Measurements from ENCODE around the gene FBXL4. TPM values are rescaled to one million over a fixed set of nuclear protein-coding genes. Genes with fewer than 3 reads are reported as not detected.

The FBXL4 gene
- polyA plus RNA-seq, 1 experiment, result 10.5 TPM

GRCh38 chr6:98823428-98824161 lies 124.2 kb downstream of the FBXL4 start:
- ChIA-PET CTCF (no interaction called here), POLR2A (no interaction called here)
- no peaks in the 10 kb centered on the region for H3K36me3 ChIP-seq (ENCODE audit: control insufficient read depth, insufficient read depth, low read length)
- no peak for DNase-seq (ENCODE audit: low read depth)
- H3K27me3 ChIP-seq (ENCODE audit: control insufficient read depth, insufficient read depth, low read length), result peaks cover 32% of the 10 kb centered on the region
- H3K4me3 ChIP-seq (ENCODE audit: low read depth, low read length), result no peak overlapping the region
- no peak for TF ChIP-seq CTCF (IDR thresholded peaks at IDR 0.05; ENCODE audit: insufficient read depth, low read depth, low read length)

GRCh38 chr6:98821756-98822405 lies 125.9 kb downstream of the FBXL4 start:
- Histone ChIP-seq H3K4me3 (ENCODE audit: low read depth, low read length) (no peak overlapping the region), H3K27me3 (ENCODE audit: control insufficient read depth, insufficient read depth, low read length) (peaks cover 24% of the 10 kb centered on the region), H3K36me3 (ENCODE audit: control insufficient read depth, insufficient read depth, low read length) (no peaks in the 10 kb centered on the region)
- no peak for DNase-seq (ENCODE audit: low read depth)
- POLR2A ChIA-PET, result no interaction called here
- TF ChIP-seq CTCF (IDR thresholded peaks at IDR 0.05; ENCODE audit: insufficient read depth, low read depth, low read length), result no peak
- CTCF ChIA-PET, result interaction anchor here (0.5 kb wide), 1 partner anchor 337 kb away, joined by 3 read pairs; no protein-coding TSS in a partner anchor

Other genes starting within 250 kb of the FBXL4 start
- gene POU3F2, start 113.4 kb downstream of the FBXL4 start, polyA plus RNA-seq (2011; rRNA removed), result not detected in 2 replicates